Gastrocnemius medialis (tissue), 4 donors: ENCODE data around the gene RASGRP2. TPM values are rescaled to one million over a fixed set of nuclear protein-coding genes. Genes with fewer than 3 reads are reported as not detected.

ENCODE experiments used
- ATAC-seq, 2 donors: fragments of 150-250 bp; one replicate each; pipeline ENCODE4 v1.9.1; 2016
- DNase-seq, 2 donors: peaks; one replicate each; pipeline ENCODE4 v3.0.0-alpha.2; 2019
- H3K27ac ChIP-seq, 4 donors: fragments of 200-600 bp; sonication (generic); 1 replicate in 1 of 4; 2 replicates in 3 of 4; pipeline ENCODE4 v1.5.1; 2016 to 2018; ENCODE audit warnings: mild to moderate bottlenecking in 2 of 4, moderate library complexity in 1 of 4
- H3K27me3 ChIP-seq, 3 donors: fragments of 200-600 bp; sonication (generic) in 2 of 3; 1 replicate in 1 of 3; 2 replicates in 2 of 3; pipeline versions ENCODE4 v1.5.1 to v1.6.0; 2016 to 2019; ENCODE audit warnings: mild to moderate bottlenecking in 1 of 3, moderate library complexity in 1 of 3
- H3K36me3 ChIP-seq, 2 donors: fragments of 200-600 bp; sonication (generic) in 1 of 2; one replicate each; pipeline ENCODE4 v1.5.1; 2017 to 2018
- H3K4me1 ChIP-seq, 2 donors: fragments of 200-600 bp; sonication (generic) in 1 of 2; one replicate each; pipeline ENCODE4 v1.5.1; 2016 to 2017; ENCODE audit warnings: mild to moderate bottlenecking in 2 of 2
- H3K4me3 ChIP-seq, 4 donors: fragments of 200-600 bp; sonication (generic) in 3 of 4; 1 replicate in 1 of 4; 2 replicates in 3 of 4; pipeline ENCODE4 v1.5.1; 2016 to 2019; ENCODE audit warnings: mild to moderate bottlenecking in 2 of 4
- H3K9me3 ChIP-seq, 3 donors: fragments of 200-600 bp; sonication (generic) in 2 of 3; 1 replicate in 1 of 3; 2 replicates in 2 of 3; pipeline ENCODE4 v1.5.1; 2016 to 2019
- CTCF ChIP-seq, 5 experiments: fragments of 450-650 bp in 3 of 5; fragments of 200-600 bp in 2 of 5; sonication (generic) in 2 of 5; IDR thresholded peaks in 4 of 5; conservative IDR thresholded peaks in 1 of 5; 1 replicate in 4 of 5; 2 replicates in 1 of 5; pipeline ENCODE4 v1.5.1; 2016 to 2019; ENCODE audit warnings: antibody characterized with exemption in 5 of 5, mild to moderate bottlenecking in 3 of 5, moderate library complexity in 3 of 5
- POLR2A ChIP-seq, 2 donors: fragments of 450-650 bp; IDR thresholded peaks; one replicate each; pipeline ENCODE4 v1.6.1; 2017; ENCODE audit warnings: antibody characterized with exemption in 2 of 2, mild to moderate bottlenecking in 2 of 2, moderate library complexity in 2 of 2
- in situ Hi-C, 4 donors: fragments of 200-750 bp; cut with MboI; loops; one replicate each; pipeline versions ENCODE4 v1.15.0 to v1.8.0; 2017; ENCODE audit warnings: low sequenced_read_pairs in 4 of 4
- intact Hi-C: fragments of 100-400 bp; cut with DNase I; formaldehyde crosslinking; loops from one replicate; pipeline ENCODE4 v1.15.1; 2023; ENCODE audit warnings: low total_unique reads
- total RNA-seq, 4 donors: library from RNA; depleted of rRNA; stranded (reverse); fragments of >200 nt; gene quantifications; one replicate each; pipeline versions ENCODE4 v1.1.0 to v1.2.3, GENCODE V29; 2016

RASGRP2 gene
- total RNA-seq, 4 donors from 2014 or later, result 2.9 to 10.9 (median 7.1) TPM

- Histone ChIP-seq H3K4me3 (no peak overlapping the region), H3K36me3 (no peaks in the 10 kb centered on the region), H3K27me3 (peaks cover 52 to 79% (median 64%) of the 10 kb centered on the region in 3 donors), H3K4me1 (no peaks in the 10 kb centered on the region), H3K9me3 (no peaks in the 10 kb centered on the region), H3K27ac (no peak overlapping the region)
- TF ChIP-seq CTCF (IDR thresholded peaks at IDR 0.05 in 4 of 5, conservative IDR thresholded peaks at IDR 0.05 in 1 of 5) (no peak), POLR2A (IDR thresholded peaks at IDR 0.05) (no peak)
- no peak for DNase-seq
- intact Hi-C loops, result no loop called here
- ATAC-seq, result no peak
- in situ Hi-C loops, result no loop called here
Measured at GRCh38 chr11:64713781-64714363, 30.1 kb downstream of the RASGRP2 start.

GRCh38 chr11:64713016-64713707 is 30.8 kb downstream of the RASGRP2 start:
- no peaks in the 10 kb centered on the region for H3K36me3 ChIP-seq
- no peak for ATAC-seq
- TF ChIP-seq CTCF (IDR thresholded peaks at IDR 0.05 in 4 of 5, conservative IDR thresholded peaks at IDR 0.05 in 1 of 5), result no peak
- no peak for TF ChIP-seq POLR2A (IDR thresholded peaks at IDR 0.05)
- DNase-seq, result no peak
- no peaks in the 10 kb centered on the region for H3K4me1 ChIP-seq
- intact Hi-C loops (no loop called here), in situ Hi-C loops (no loop called here)
- H3K27me3 ChIP-seq, result peaks cover 51 to 75% (median 64%) of the 10 kb centered on the region in 3 donors
- H3K27ac ChIP-seq, result no peak overlapping the region
- H3K4me3 ChIP-seq, result no peak overlapping the region
- H3K9me3 ChIP-seq, result no peaks in the 10 kb centered on the region

- Histone ChIP-seq H3K27ac (no peak overlapping the region), H3K4me1 (no peaks in the 10 kb centered on the region), H3K27me3 (peaks cover 46 to 72% (median 62%) of the 10 kb centered on the region in 3 donors), H3K36me3 (no peaks in the 10 kb centered on the region), H3K4me3 (no peak overlapping the region), H3K9me3 (no peaks in the 10 kb centered on the region)
- intact Hi-C loops, result no loop called here
- in situ Hi-C loops, result no loop called here
- ATAC-seq (no peak), DNase-seq (no peak)
- no peak for TF ChIP-seq CTCF (IDR thresholded peaks at IDR 0.05 in 4 of 5, conservative IDR thresholded peaks at IDR 0.05 in 1 of 5)
- no peak for TF ChIP-seq POLR2A (IDR thresholded peaks at IDR 0.05)
Measured at GRCh38 chr11:64712430-64713015, 31.4 kb downstream of the RASGRP2 start.

- Histone ChIP-seq H3K27me3 (peaks cover 46 to 68% (median 57%) of the 10 kb centered on the region in 3 donors), H3K4me3 (no peak overlapping the region), H3K36me3 (no peaks in the 10 kb centered on the region), H3K4me1 (no peaks in the 10 kb centered on the region), H3K27ac (no peak overlapping the region), H3K9me3 (no peaks in the 10 kb centered on the region)
- intact Hi-C loops (no loop called here), in situ Hi-C loops (no loop called here)
- ATAC-seq (no peak), DNase-seq (no peak)
- TF ChIP-seq POLR2A (IDR thresholded peaks at IDR 0.05) (no peak), CTCF (IDR thresholded peaks at IDR 0.05 in 4 of 5, conservative IDR thresholded peaks at IDR 0.05 in 1 of 5) (no peak)
Measured at GRCh38 chr11:64711956-64712362, 32.0 kb downstream of the RASGRP2 start.
